ENCODE measurements around the gene CDKN2B.
A peak's percentile ranks its signal among the peaks of the same experiment; 100 is the strongest.

Gene CDKN2B

GRCh38 chr9:21993893-21994555 lies 15.1 kb downstream of the CDKN2B start, which contains the start of gene CDKN2A:
CDKN2A (minus strand) TSS chr9:21994392.
- Histone ChIP-seq H3K27me3 (ENCODE audit: low read depth, low read length) (peaks cover 26% of the 10 kb centered on the region), H3K4me3 (ENCODE audit: low read depth in 1 of 2, low read length in 2 of 2) (peak within 1 kb of the TSS; percentile 90 to 93), H3K36me3 (ENCODE audit: control insufficient read depth in 1 of 2, insufficient read depth in 2 of 2, low read length in 2 of 2) (peaks cover 0 to 3% of the 10 kb centered on the region in 2 donors), H3K4me1 (ENCODE audit: control insufficient read depth in 1 of 2, insufficient read depth in 2 of 2, low read length in 2 of 2) (peaks cover 0 to 13% of the 10 kb centered on the region in 2 donors), H3K27ac (ENCODE audit: low read length) (peak within 1 kb of the TSS; percentile 72), H3K9me3 (ENCODE audit: control insufficient read depth in 1 of 2, low read length in 2 of 2) (no peaks in the 10 kb centered on the region)

- Histone ChIP-seq H3K27ac (ENCODE audit: low read length) (no peak overlapping the region), H3K36me3 (ENCODE audit: control insufficient read depth in 1 of 2, insufficient read depth in 2 of 2, low read length in 2 of 2) (peaks cover 0 to 3% of the 10 kb centered on the region in 2 donors), H3K27me3 (ENCODE audit: low read depth, low read length) (peaks cover 34% of the 10 kb centered on the region), H3K4me1 (ENCODE audit: control insufficient read depth in 1 of 2, insufficient read depth in 2 of 2, low read length in 2 of 2) (peaks cover 0 to 13% of the 10 kb centered on the region in 2 donors), H3K4me3 (ENCODE audit: low read depth in 1 of 2, low read length in 2 of 2) (no peak overlapping the region), H3K9me3 (ENCODE audit: control insufficient read depth in 1 of 2, low read length in 2 of 2) (no peaks in the 10 kb centered on the region)
Measured at GRCh38 chr9:21993007-21993406, 16.1 kb downstream of the CDKN2B start.

GRCh38 chr9:21991072-21991959 lies 17.8 kb downstream of the CDKN2B start:
- H3K36me3 ChIP-seq (ENCODE audit: control insufficient read depth in 1 of 2, insufficient read depth in 2 of 2, low read length in 2 of 2), result peaks cover 0 to 3% of the 10 kb centered on the region in 2 donors
- peaks cover 34% of the 10 kb centered on the region for H3K27me3 ChIP-seq (ENCODE audit: low read depth, low read length)
- H3K4me1 ChIP-seq (ENCODE audit: control insufficient read depth in 1 of 2, insufficient read depth in 2 of 2, low read length in 2 of 2), result peaks cover 0 to 13% of the 10 kb centered on the region in 2 donors
- H3K4me3 ChIP-seq (ENCODE audit: low read depth in 1 of 2, low read length in 2 of 2), result no peak overlapping the region
- H3K9me3 ChIP-seq (ENCODE audit: control insufficient read depth in 1 of 2, low read length in 2 of 2), result no peaks in the 10 kb centered on the region
- no peak overlapping the region for H3K27ac ChIP-seq (ENCODE audit: low read length)

- no peaks in the 10 kb centered on the region for H3K36me3 ChIP-seq (ENCODE audit: control insufficient read depth in 1 of 2, insufficient read depth in 2 of 2, low read length in 2 of 2)
- H3K4me3 ChIP-seq (ENCODE audit: low read depth in 1 of 2, low read length in 2 of 2), result no peak overlapping the region
Measured at GRCh38 chr9:21989440-21990189, 19.5 kb downstream of the CDKN2B start.

GRCh38 chr9:21988056-21988990 lies 20.8 kb downstream of the CDKN2B start:
- H3K4me3 ChIP-seq (ENCODE audit: low read depth in 1 of 2, low read length in 2 of 2), result no peak overlapping the region
- H3K27me3 ChIP-seq (ENCODE audit: low read depth, low read length), result peaks cover 35% of the 10 kb centered on the region
- H3K4me1 ChIP-seq (ENCODE audit: control insufficient read depth in 1 of 2, insufficient read depth in 2 of 2, low read length in 2 of 2), result no peaks in the 10 kb centered on the region
- no peak overlapping the region for H3K27ac ChIP-seq (ENCODE audit: low read length)
- no peaks in the 10 kb centered on the region for H3K9me3 ChIP-seq (ENCODE audit: control insufficient read depth in 1 of 2, low read length in 2 of 2)
- no peaks in the 10 kb centered on the region for H3K36me3 ChIP-seq (ENCODE audit: control insufficient read depth in 1 of 2, insufficient read depth in 2 of 2, low read length in 2 of 2)

More at GRCh38 chr9:21989440-21990189, 19.5 kb downstream of the CDKN2B start:
- H3K27ac ChIP-seq (ENCODE audit: low read length), result no peak overlapping the region
- H3K4me1 ChIP-seq (ENCODE audit: control insufficient read depth in 1 of 2, insufficient read depth in 2 of 2, low read length in 2 of 2), result peaks cover 0 to 7% of the 10 kb centered on the region in 2 donors
- H3K9me3 ChIP-seq (ENCODE audit: control insufficient read depth in 1 of 2, low read length in 2 of 2), result no peaks in the 10 kb centered on the region
- H3K27me3 ChIP-seq (ENCODE audit: low read depth, low read length), result peaks cover 34% of the 10 kb centered on the region

- no peak overlapping the region for H3K4me3 ChIP-seq (ENCODE audit: low read depth in 1 of 2, low read length in 2 of 2)
- no peak overlapping the region for H3K27ac ChIP-seq (ENCODE audit: low read length)
- H3K9me3 ChIP-seq (ENCODE audit: control insufficient read depth in 1 of 2, low read length in 2 of 2), result no peaks in the 10 kb centered on the region
- H3K27me3 ChIP-seq (ENCODE audit: low read depth, low read length), result peaks cover 29% of the 10 kb centered on the region
- H3K36me3 ChIP-seq (ENCODE audit: control insufficient read depth in 1 of 2, insufficient read depth in 2 of 2, low read length in 2 of 2), result no peaks in the 10 kb centered on the region
- H3K4me1 ChIP-seq (ENCODE audit: control insufficient read depth in 1 of 2, insufficient read depth in 2 of 2, low read length in 2 of 2), result no peaks in the 10 kb centered on the region
Measured at GRCh38 chr9:21985964-21986667, 23.0 kb downstream of the CDKN2B start.

GRCh38 chr9:21984101-21984500 lies 25.0 kb downstream of the CDKN2B start:
- H3K36me3 ChIP-seq (ENCODE audit: control insufficient read depth in 1 of 2, insufficient read depth in 2 of 2, low read length in 2 of 2), result no peaks in the 10 kb centered on the region
- H3K4me1 ChIP-seq (ENCODE audit: control insufficient read depth in 1 of 2, insufficient read depth in 2 of 2, low read length in 2 of 2), result no peaks in the 10 kb centered on the region
- H3K9me3 ChIP-seq (ENCODE audit: control insufficient read depth in 1 of 2, low read length in 2 of 2), result peaks cover 0 to 5% of the 10 kb centered on the region in 2 donors
- H3K27me3 ChIP-seq (ENCODE audit: low read depth, low read length), result peaks cover 22% of the 10 kb centered on the region
- H3K4me3 ChIP-seq (ENCODE audit: low read depth in 1 of 2, low read length in 2 of 2), result no peak overlapping the region
- H3K27ac ChIP-seq (ENCODE audit: low read length), result no peak overlapping the region

- H3K36me3 ChIP-seq (ENCODE audit: control insufficient read depth in 1 of 2, insufficient read depth in 2 of 2, low read length in 2 of 2), result no peaks in the 10 kb centered on the region
- peaks cover 20% of the 10 kb centered on the region for H3K27me3 ChIP-seq (ENCODE audit: low read depth, low read length)
- peaks cover 0 to 5% of the 10 kb centered on the region in 2 donors for H3K9me3 ChIP-seq (ENCODE audit: control insufficient read depth in 1 of 2, low read length in 2 of 2)
- no peaks in the 10 kb centered on the region for H3K4me1 ChIP-seq (ENCODE audit: control insufficient read depth in 1 of 2, insufficient read depth in 2 of 2, low read length in 2 of 2)
- H3K27ac ChIP-seq (ENCODE audit: low read length), result no peak overlapping the region
- no peak overlapping the region for H3K4me3 ChIP-seq (ENCODE audit: low read depth in 1 of 2, low read length in 2 of 2)
Measured at GRCh38 chr9:21983561-21983935, 25.6 kb downstream of the CDKN2B start.

GRCh38 chr9:21982861-21983560 lies 26.1 kb downstream of the CDKN2B start:
- H3K27ac ChIP-seq (ENCODE audit: low read length), result no peak overlapping the region
- H3K36me3 ChIP-seq (ENCODE audit: control insufficient read depth in 1 of 2, insufficient read depth in 2 of 2, low read length in 2 of 2), result no peaks in the 10 kb centered on the region
- no peaks in the 10 kb centered on the region for H3K4me1 ChIP-seq (ENCODE audit: control insufficient read depth in 1 of 2, insufficient read depth in 2 of 2, low read length in 2 of 2)
- H3K4me3 ChIP-seq (ENCODE audit: low read depth in 1 of 2, low read length in 2 of 2), result no peak overlapping the region
- H3K9me3 ChIP-seq (ENCODE audit: control insufficient read depth in 1 of 2, low read length in 2 of 2), result peaks cover 0 to 5% of the 10 kb centered on the region in 2 donors
- peaks cover 16% of the 10 kb centered on the region for H3K27me3 ChIP-seq (ENCODE audit: low read depth, low read length)

All from muscle layer of duodenum (tissue), 2 donors.